GM23338 (cell line): ENCODE results near the gene RAP1A. TPM values are rescaled to one million over a fixed set of nuclear protein-coding genes. Genes with fewer than 3 reads are reported as not detected.

Source experiments
- ATAC-seq: fragments of 200-7000 bp; cut with Tn5 transposase; 3 replicates; pipeline ENCODE4 v1.9.1; 2020
- DNase-seq: peaks from one replicate; pipeline ENCODE4 v3.0.0-alpha.2; 2015; ENCODE audit warnings: low spot score
- H2AFZ ChIP-seq: fragments of 200-600 bp; sonication (generic); 2 replicates; pipeline ENCODE4 v1.8.0; 2016; ENCODE audit warnings: antibody characterized with exemption, mild to moderate bottlenecking, moderate library complexity
- H3F3A ChIP-seq: fragments of 200-600 bp; sonication (generic); replicated peaks from 2 replicates; pipeline ENCODE4 v1.8.0; 2017; ENCODE audit warnings: antibody characterized with exemption, mixed run types, low read depth
- H3K27ac ChIP-seq: fragments of 200-600 bp; sonication (generic); 2 replicates; pipeline ENCODE4 v1.6.1; 2016; ENCODE audit warnings: low read depth
- H3K27me3 ChIP-seq: fragments of 200-600 bp; sonication (generic); 2 replicates; pipeline ENCODE4 v1.8.0; 2016; ENCODE audit warnings: mild to moderate bottlenecking, mixed run types, moderate library complexity; ENCODE audit not compliant: insufficient read depth
- H3K36me3 ChIP-seq: fragments of 200-600 bp; sonication (generic); 2 replicates; pipeline ENCODE4 v1.8.0; 2016; ENCODE audit warnings: mild to moderate bottlenecking; ENCODE audit not compliant: insufficient read depth
- H3K4me1 ChIP-seq: fragments of 200-600 bp; sonication (generic); 2 replicates; pipeline ENCODE4 v1.8.0; 2016; ENCODE audit warnings: mild to moderate bottlenecking, moderate library complexity; ENCODE audit not compliant: insufficient read depth
- H3K4me2 ChIP-seq: fragments of 200-600 bp; sonication (generic); 2 replicates; pipeline ENCODE4 v1.7.1; 2017; ENCODE audit warnings: mixed run types
- H3K4me3 ChIP-seq: fragments of 200-600 bp; sonication (generic); 2 replicates; pipeline ENCODE4 v1.6.1; 2016; ENCODE audit warnings: mixed run types
- H3K79me2 ChIP-seq: fragments of 200-600 bp; sonication (generic); replicated peaks from 2 replicates; pipeline ENCODE4 v1.8.0; 2017; ENCODE audit warnings: mild to moderate bottlenecking; ENCODE audit not compliant: insufficient read depth
- H3K9me2 ChIP-seq: fragments of 200-600 bp; sonication (generic); 2 replicates; pipeline ENCODE4 v1.8.0; 2017; ENCODE audit not compliant: insufficient read depth
- H4K20me1 ChIP-seq: fragments of 200-600 bp; sonication (generic); replicated peaks from 2 replicates; pipeline ENCODE4 v1.8.0; 2017; ENCODE audit warnings: mild to moderate bottlenecking; ENCODE audit not compliant: insufficient read depth
- H3K27ac Mint-ChIP-seq: 2 replicates; pipeline ENCODE4 v1.8.0; 2020; ENCODE audit warnings: inconsistent platforms, mild to moderate bottlenecking, moderate library complexity, mixed read lengths
- H3K27me3 Mint-ChIP-seq: 3 replicates; pipeline ENCODE4 v1.8.0; 2022; ENCODE audit warnings: low read depth, mild to moderate bottlenecking, moderate library complexity, mixed read lengths, inconsistent platforms; ENCODE audit not compliant: insufficient read depth, poor library complexity
- H3K36me3 Mint-ChIP-seq: 3 replicates; pipeline ENCODE4 v1.8.0; 2021; ENCODE audit warnings: low read depth, mild to moderate bottlenecking, inconsistent platforms, moderate library complexity, mixed read lengths
- H3K4me1 Mint-ChIP-seq: 3 replicates; pipeline ENCODE4 v1.8.0; 2020; ENCODE audit warnings: mild to moderate bottlenecking, inconsistent platforms, mixed read lengths
- H3K4me3 Mint-ChIP-seq: 3 replicates; pipeline ENCODE4 v1.8.0; 2021; ENCODE audit warnings: moderate library complexity, mild to moderate bottlenecking, inconsistent platforms, mixed read lengths
- H3K9me3 Mint-ChIP-seq: 3 replicates; pipeline ENCODE4 v1.8.0; 2020; ENCODE audit warnings: moderate library complexity, mild to moderate bottlenecking, inconsistent platforms, mixed read lengths
- CREB1 ChIP-seq: fragments of 250-450 bp; sonication (Bioruptor Pico); IDR thresholded peaks from 2 replicates; pipeline ENCODE4 v1.5.0; 2020; ENCODE audit warnings: low read depth, mild to moderate bottlenecking, moderate library complexity
- CTCF ChIP-seq, 2 experiments: fragments of 200-600 bp in 1 of 2; sonication (generic) in 1 of 2; conservative IDR thresholded peaks; 2 replicates each; pipeline versions ENCODE4 v1.5.1 to v1.6.1; 2016 to 2017; ENCODE audit warnings: antibody characterized with exemption in 2 of 2, low read depth in 2 of 2, mild to moderate bottlenecking in 2 of 2, moderate library complexity in 1 of 2
- EZH2phosphoT487 ChIP-seq: fragments of 200-600 bp; sonication (generic); IDR thresholded peaks from one replicate; pipeline ENCODE4 v1.8.1; 2018; ENCODE audit warnings: antibody characterized with exemption; ENCODE audit not compliant: unreplicated experiment
- JUNB ChIP-seq: IDR thresholded peaks from one replicate; pipeline ENCODE4 v1.6.1; 2016; ENCODE audit warnings: antibody characterized with exemption; ENCODE audit not compliant: unreplicated experiment
- STAT1 ChIP-seq: IDR thresholded peaks from one replicate; pipeline ENCODE4 v1.6.1; 2016; ENCODE audit warnings: antibody characterized with exemption; ENCODE audit not compliant: unreplicated experiment
- ZNF462 ChIP-seq: fragments of 250-450 bp; sonication (Bioruptor Pico); IDR thresholded peaks from 2 replicates; pipeline ENCODE4 v1.5.0; 2020; ENCODE audit warnings: mild to moderate bottlenecking, moderate library complexity
- polyA plus RNA-seq: library from polyadenylated mRNA; unstranded; fragments of >200 nt; fragmentation: Nextera tagmentation; extraction: Ambion mirVana; gene quantifications from 2 replicates; pipeline ENCODE4 v1.2.1, GENCODE V29; 2016
- total RNA-seq: library from RNA; depleted of rRNA; stranded (reverse); fragments of >200 nt; shearing (Covaris generic); gene quantifications from 2 replicates; pipeline ENCODE4 v1.2.3, GENCODE V29; 2014

The RAP1A gene
- total and polyA plus RNA-seq, 2 experiments from 2014 or later: 16.2 to 23.0 TPM

GRCh38 chr1:111761717-111762116, 142.1 kb downstream of the RAP1A start (continued):
- TF ChIP-seq ZNF462 (CRISPR knock-in tag): no peak

GRCh38 chr1:111762332-111762731, 142.7 kb downstream of the RAP1A start:
- no peak overlapping the region for H3K27ac Mint-ChIP-seq
- Histone ChIP-seq H3F3A (no peaks in the 10 kb centered on the region), H3K4me2 (no peak overlapping the region), H3K79me2 (peaks cover 23% of the 10 kb centered on the region), H3K9me2 (no peaks in the 10 kb centered on the region), H4K20me1 (no peaks in the 10 kb centered on the region; the same call in none of the 2 replicates), H2AFZ (no peak overlapping the region), H3K27ac (no peak overlapping the region), H3K4me1 (no peaks in the 10 kb centered on the region), H3K4me3 (no peak overlapping the region), H3K27me3 (no peaks in the 10 kb centered on the region), H3K36me3 (peaks cover 63% of the 10 kb centered on the region)
- no peaks in the 10 kb centered on the region for H3K9me3 Mint-ChIP-seq
- H3K36me3 Mint-ChIP-seq: peaks cover 86% of the 10 kb centered on the region
- no peak overlapping the region for H3K4me3 Mint-ChIP-seq
- H3K27me3 Mint-ChIP-seq: peaks cover 3% of the 10 kb centered on the region
- peaks cover 4% of the 10 kb centered on the region; the same call in 2 of the 3 replicates for H3K4me1 Mint-ChIP-seq
- ATAC-seq (no peak), DNase-seq (no peak)
- TF ChIP-seq CTCF (conservative IDR thresholded peaks at IDR 0.05; ENCODE audit: low read depth in 2 of 2) (no peak), CREB1 (CRISPR knock-in tag) (no peak), JUNB (no peak), STAT1 (no peak), ZNF462 (CRISPR knock-in tag) (no peak), EZH2phosphoT487 (no peak)
